HepG2 (cell line): ENCODE measurements around the gene BPIFB2. TPM values are rescaled to one million over a fixed set of nuclear protein-coding genes. Genes with fewer than 3 reads are reported as not detected.
A peak's percentile ranks its signal among the peaks of the same experiment; 100 is the strongest.

ENCODE experiments used
- ATF3 ChIP-seq: sonication (generic); formaldehyde crosslinking; IDR thresholded peaks from 2 replicates; pipeline ENCODE4 v1.4.0; 2020; ENCODE audit warnings: missing genetic modification reagents
- GATAD1 ChIP-seq: IDR thresholded peaks from 2 replicates; pipeline ENCODE4 v1.6.1; 2016; ENCODE audit warnings: missing genetic modification reagents, missing compliant biosample characterization
- NFRKB ChIP-seq: fragments of 450-650 bp; IDR thresholded peaks from 2 replicates; pipeline ENCODE4 v1.6.1; 2017
- NFYB ChIP-seq: sonication (generic); formaldehyde crosslinking; IDR thresholded peaks from 2 replicates; pipeline ENCODE4 v1.4.0; 2020; ENCODE audit warnings: missing genetic modification reagents
- NR3C1 ChIP-seq: sonication (generic); formaldehyde crosslinking; IDR thresholded peaks from 2 replicates; pipeline ENCODE4 v1.4.0; 2020; ENCODE audit warnings: missing genetic modification reagents
- PHF5A ChIP-seq: IDR thresholded peaks from one replicate; pipeline ENCODE4 v1.6.1; 2018; ENCODE audit warnings: low read depth, missing genetic modification reagents; ENCODE audit not compliant: unreplicated experiment
- RARG ChIP-seq: sonication (generic); formaldehyde crosslinking; IDR thresholded peaks from 2 replicates; pipeline ENCODE4 v1.4.0; 2020; ENCODE audit warnings: low read depth, mild to moderate bottlenecking, missing genetic modification reagents
- RORA ChIP-seq: sonication (generic); formaldehyde crosslinking; IDR thresholded peaks from 2 replicates; pipeline ENCODE4 v1.5.0; 2020; ENCODE audit warnings: mild to moderate bottlenecking, missing genetic modification reagents, moderate library complexity
- SP140L ChIP-seq: sonication (generic); formaldehyde crosslinking; IDR thresholded peaks from 2 replicates; pipeline ENCODE4 v1.4.0; 2020; ENCODE audit warnings: missing genetic modification reagents, borderline replicate concordance
- SPEN ChIP-seq: sonication (generic); formaldehyde crosslinking; IDR thresholded peaks from 2 replicates; pipeline ENCODE4 v1.5.1; 2020; ENCODE audit warnings: low read depth, mild to moderate bottlenecking, missing genetic modification reagents
- TAF15 ChIP-seq: fragments of 200-400 bp; formaldehyde crosslinking; IDR thresholded peaks from one replicate; pipeline ENCODE4 v1.6.1; 2018; ENCODE audit warnings: mild to moderate bottlenecking, low read depth, low read length; ENCODE audit not compliant: poor library complexity, severe bottlenecking
- ZFP36L1 ChIP-seq: sonication (generic); formaldehyde crosslinking; IDR thresholded peaks from 2 replicates; pipeline ENCODE4 v1.8.0; 2022; ENCODE audit warnings: mild to moderate bottlenecking, missing genetic modification reagents, moderate library complexity
- ZNF121 ChIP-seq: sonication (generic); formaldehyde crosslinking; IDR thresholded peaks from 2 replicates; pipeline ENCODE4 v1.5.0; 2020; ENCODE audit warnings: mild to moderate bottlenecking, missing genetic modification reagents
- ZNF234 ChIP-seq: sonication (generic); formaldehyde crosslinking; conservative IDR thresholded peaks from 2 replicates; pipeline ENCODE4 v1.5.1; 2020; ENCODE audit warnings: mild to moderate bottlenecking, missing genetic modification reagents
- ZNF331 ChIP-seq: sonication (generic); formaldehyde crosslinking; IDR thresholded peaks from 2 replicates; pipeline ENCODE4 v1.4.0; 2020; ENCODE audit warnings: missing genetic modification reagents
- ZNF546 ChIP-seq: sonication (generic); formaldehyde crosslinking; conservative IDR thresholded peaks from 2 replicates; pipeline ENCODE4 v1.8.1; 2023; ENCODE audit warnings: mild to moderate bottlenecking, missing genetic modification reagents
- ZNF615 ChIP-seq: sonication (generic); formaldehyde crosslinking; IDR thresholded peaks from 2 replicates; pipeline ENCODE4 v1.5.0; 2020; ENCODE audit warnings: mild to moderate bottlenecking, missing genetic modification reagents, borderline replicate concordance
- ZNF652 ChIP-seq: IDR thresholded peaks from 2 replicates; pipeline ENCODE4 v1.6.1; 2016; ENCODE audit warnings: low read depth, borderline replicate concordance
- ZNF713 ChIP-seq: sonication (generic); formaldehyde crosslinking; IDR thresholded peaks from 2 replicates; pipeline ENCODE4 v1.4.0; 2020; ENCODE audit warnings: mild to moderate bottlenecking, missing genetic modification reagents
- ZNF766 ChIP-seq: sonication (generic); formaldehyde crosslinking; IDR thresholded peaks from 2 replicates; pipeline ENCODE4 v1.5.0; 2020; ENCODE audit warnings: missing genetic modification reagents, borderline replicate concordance
- ZSCAN12 ChIP-seq: sonication (generic); formaldehyde crosslinking; IDR thresholded peaks from 2 replicates; pipeline ENCODE4 v1.9.0; 2021; ENCODE audit warnings: mild to moderate bottlenecking, missing genetic modification reagents
- polyA plus RNA-seq, 8 experiments: library from polyadenylated mRNA; depleted of rRNA in 3 of 8; stranded (reverse) in 7 of 8; unstranded in 1 of 8; fragments of >200 nt; fragmentation: Illumina TruSeq in 4 of 8; extraction: Trizol in 4 of 8; gene quantifications; 2 replicates each; pipeline versions ENCODE4 v1.2.1 to v1.2.3, GENCODE V29; 2011 to 2016; ENCODE audit warnings: low read depth in 4 of 8, missing spikeins in 1 of 8, mixed read lengths in 1 of 8; ENCODE audit not compliant: insufficient read depth in 1 of 8
- total RNA-seq, 5 experiments: library from RNA; depleted of rRNA; stranded (reverse); fragments of >200 nt; fragmentation: Illumina TruSeq; extraction: Trizol; gene quantifications; 2 replicates each; pipeline ENCODE4 v1.2.3, GENCODE V29; 2016; ENCODE audit warnings: low read depth in 1 of 5
- TF ChIP-seq, protein P1 (sequence below): sonication (generic); formaldehyde crosslinking; IDR thresholded peaks from 2 replicates; pipeline ENCODE4 v1.4.0; 2020; ENCODE audit warnings: missing genetic modification reagents; ENCODE audit errors: not compliant biosample characterization
- TF ChIP-seq, protein P2 (sequence below): sonication (generic); formaldehyde crosslinking; IDR thresholded peaks from 2 replicates; pipeline ENCODE4 v1.4.0; 2020; ENCODE audit warnings: missing genetic modification reagents

The BPIFB2 gene
- total and polyA plus RNA-seq, 2 of the 13 experiments (the other 11 are each of a cell fraction or from before 2014, with no cell fraction given), result 54.5 to 902 TPM

DNA sequence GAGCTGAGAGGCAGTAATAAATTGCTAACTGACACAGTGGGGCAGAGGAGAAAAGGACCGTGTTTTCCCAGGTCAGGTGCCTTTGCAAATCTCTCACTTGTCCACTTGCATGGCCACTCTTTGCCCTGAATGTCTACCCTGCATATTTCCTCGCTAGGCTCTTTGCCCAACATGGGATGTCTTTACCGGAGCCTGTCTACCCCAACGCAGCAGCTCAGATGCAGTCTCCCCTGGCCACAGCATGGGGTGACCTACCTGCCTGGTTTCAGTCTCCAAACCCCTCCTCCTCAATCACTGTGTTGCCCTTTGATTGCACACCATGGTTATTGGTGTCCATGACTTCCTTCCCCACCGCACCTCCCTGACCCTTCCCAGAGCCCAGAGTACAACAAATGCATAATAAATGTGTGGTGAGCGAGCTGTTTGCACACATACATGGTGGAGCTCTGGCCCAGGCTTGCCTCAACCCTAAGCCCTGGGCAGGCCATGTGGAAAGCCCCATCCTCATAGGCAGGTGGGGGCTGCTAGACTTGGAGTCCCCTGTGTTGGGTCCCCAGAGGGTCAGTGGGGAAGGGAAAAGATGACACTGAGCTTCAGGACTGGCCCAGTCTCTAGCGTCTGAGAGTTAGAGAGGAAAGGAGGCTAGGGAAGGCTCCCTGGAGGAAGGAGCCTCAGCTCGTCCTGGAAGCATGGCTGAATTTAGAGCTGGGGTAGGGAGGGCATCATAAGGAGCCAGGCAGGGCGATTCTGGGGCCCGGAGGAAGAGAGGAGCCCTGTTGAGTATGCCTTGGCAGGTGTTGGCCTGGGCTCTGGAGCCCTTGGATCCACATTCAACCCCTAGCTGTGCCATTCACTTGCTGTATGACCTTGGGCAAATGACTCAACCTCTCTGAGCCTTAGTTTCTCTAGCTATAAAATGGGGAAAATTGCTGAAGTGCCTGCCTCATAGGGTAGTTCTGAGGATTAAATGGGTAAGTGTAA lies 19.6 kb downstream of the BPIFB2 start (continued):
- 0 out of 2 replicates have a peak, but pooled peaks have one; percentile 7 for TF ChIP-seq SPEN (CRISPR knock-in tag)
- TF ChIP-seq ZNF234, result no peak
- no peak for TF ChIP-seq ATF3
- TF ChIP-seq ZFP36L1 (CRISPR knock-in tag), result no peak
- TF ChIP-seq ZNF121, result no peak
- no peak for TF ChIP-seq ZNF615 (CRISPR knock-in tag)
- no peak for TF ChIP-seq GATAD1 (CRISPR knock-in tag)
- no peak; the same call in 1 of the 2 replicates for TF ChIP-seq ZNF546 (CRISPR knock-in tag)
- TF ChIP-seq, protein P1, sequence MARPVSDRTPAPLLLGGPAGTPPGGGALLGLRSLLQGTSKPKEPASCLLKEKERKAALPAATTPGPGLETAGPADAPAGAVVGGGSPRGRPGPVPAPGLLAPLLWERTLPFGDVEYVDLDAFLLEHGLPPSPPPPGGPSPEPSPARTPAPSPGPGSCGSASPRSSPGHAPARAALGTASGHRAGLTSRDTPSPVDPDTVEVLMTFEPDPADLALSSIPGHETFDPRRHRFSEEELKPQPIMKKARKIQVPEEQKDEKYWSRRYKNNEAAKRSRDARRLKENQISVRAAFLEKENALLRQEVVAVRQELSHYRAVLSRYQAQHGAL, result no peak
- TF ChIP-seq NFRKB, result no peak
- TF ChIP-seq ZNF331 (CRISPR knock-in tag), result no peak
- TF ChIP-seq ZNF766, result 0 out of 2 replicates have a peak, but pooled peaks have one; percentile 6
- no peak for TF ChIP-seq PHF5A (CRISPR knock-in tag)
- TF ChIP-seq ZSCAN12 (CRISPR knock-in tag), result no peak
- no peak for TF ChIP-seq RARG (CRISPR knock-in tag)
- TF ChIP-seq SP140L (CRISPR knock-in tag), result no peak
- no peak for TF ChIP-seq NFYB
- no peak for TF ChIP-seq ZNF652 (CRISPR knock-in tag)
- no peak for TF ChIP-seq ZNF713 (CRISPR knock-in tag)
- TF ChIP-seq TAF15, result no peak
- TF ChIP-seq, protein P2, sequence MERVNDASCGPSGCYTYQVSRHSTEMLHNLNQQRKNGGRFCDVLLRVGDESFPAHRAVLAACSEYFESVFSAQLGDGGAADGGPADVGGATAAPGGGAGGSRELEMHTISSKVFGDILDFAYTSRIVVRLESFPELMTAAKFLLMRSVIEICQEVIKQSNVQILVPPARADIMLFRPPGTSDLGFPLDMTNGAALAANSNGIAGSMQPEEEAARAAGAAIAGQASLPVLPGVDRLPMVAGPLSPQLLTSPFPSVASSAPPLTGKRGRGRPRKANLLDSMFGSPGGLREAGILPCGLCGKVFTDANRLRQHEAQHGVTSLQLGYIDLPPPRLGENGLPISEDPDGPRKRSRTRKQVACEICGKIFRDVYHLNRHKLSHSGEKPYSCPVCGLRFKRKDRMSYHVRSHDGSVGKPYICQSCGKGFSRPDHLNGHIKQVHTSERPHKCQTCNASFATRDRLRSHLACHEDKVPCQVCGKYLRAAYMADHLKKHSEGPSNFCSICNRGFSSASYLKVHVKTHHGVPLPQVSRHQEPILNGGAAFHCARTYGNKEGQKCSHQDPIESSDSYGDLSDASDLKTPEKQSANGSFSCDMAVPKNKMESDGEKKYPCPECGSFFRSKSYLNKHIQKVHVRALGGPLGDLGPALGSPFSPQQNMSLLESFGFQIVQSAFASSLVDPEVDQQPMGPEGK (CRISPR knock-in tag), result no peak
- no peak for TF ChIP-seq NR3C1 (CRISPR knock-in tag)
- TF ChIP-seq RORA (CRISPR knock-in tag), result no peak
